Measurements from ENCODE around the gene LMNTD1.
"Not testable (repeated sequence)": the region's sequence is repeated elsewhere in the genome, so short reads cannot be mapped to it uniquely, and the experiment has no call there.

Gene LMNTD1

GRCh38 chr12:25426821-25427220 lies 126.3 kb downstream of the LMNTD1 start:
- not testable (repeated sequence) for DNase-seq

Data from activated CD4-positive, alpha-beta T cell treated with anti-CD3 and anti-CD28 coated beads, Interleukin-10, Interleukin-2, amounts not matched to agents 100 ng/mL and 50 ng/mL, durations not matched to agents 16 hours and 8 hours (primary cell).